OCI-LY3 (cell line): ENCODE data around the gene ARMH2.

Source experiments
- H2AFZ ChIP-seq: fragments of 200-600, 300-600 bp; shearing (Covaris generic); 2 replicates; pipeline ENCODE4 v1.6.0; 2014; ENCODE audit warnings: antibody characterized with exemption, low read depth, low read length
- H3K27ac ChIP-seq: fragments of 200-600, 300-600 bp; sonication (generic); 2 replicates; pipeline ENCODE4 v1.5.1; 2014; ENCODE audit warnings: mild to moderate bottlenecking, low read length, moderate library complexity, mixed read lengths
- H3K27me3 ChIP-seq: fragments of 200-600, 300-600 bp; sonication (generic); 2 replicates; pipeline ENCODE4 v1.6.1; 2014; ENCODE audit warnings: low read depth, low read length, mixed read lengths
- H3K36me3 ChIP-seq: fragments of 200-600, 300-600 bp; sonication (generic); replicated peaks from 2 replicates; pipeline ENCODE3; 2014; ENCODE audit warnings: low read depth, low read length, mixed read lengths
- H3K4me1 ChIP-seq: fragments of 300-600, 200-600 bp; sonication (generic); 2 replicates; pipeline ENCODE4 v1.6.1; 2014; ENCODE audit warnings: low read length, mixed read lengths
- H3K4me2 ChIP-seq: fragments of 200-600, 300-600 bp; sonication (generic); 2 replicates; pipeline ENCODE4 v1.6.1; 2014; ENCODE audit warnings: low read length, mixed read lengths
- H3K4me3 ChIP-seq: fragments of 300-600, 200-600 bp; sonication (generic); 2 replicates; pipeline ENCODE4 v1.5.1; 2014; ENCODE audit warnings: antibody characterized with exemption, mild to moderate bottlenecking, low read length, moderate library complexity
- H3K79me2 ChIP-seq: fragments of 300-600, 200-600 bp; shearing (Covaris generic); 2 replicates; pipeline ENCODE4 v1.6.1; 2014; ENCODE audit warnings: mild to moderate bottlenecking, low read length, mixed read lengths
- H3K9ac ChIP-seq: fragments of 300-600, 200-600 bp; shearing (Covaris generic); 2 replicates; pipeline ENCODE4 v1.6.0; 2014; ENCODE audit warnings: mild to moderate bottlenecking, low read length, moderate library complexity
- H3K9me3 ChIP-seq: fragments of 200-600, 300-600 bp; shearing (Covaris generic); 2 replicates; pipeline ENCODE4 v1.6.1; 2014; ENCODE audit warnings: low read length, mixed read lengths; ENCODE audit not compliant: insufficient read depth
- H4K20me1 ChIP-seq: fragments of 200-600, 300-600 bp; sonication (generic); 2 replicates; pipeline ENCODE4 v1.6.1; 2016; ENCODE audit warnings: low read length, mixed read lengths; ENCODE audit not compliant: insufficient read depth
- EZH2phosphoT487 ChIP-seq: fragments of 200-600 bp; shearing (Covaris generic); IDR thresholded peaks from 2 replicates; pipeline ENCODE4 v1.6.1; 2018; ENCODE audit warnings: antibody characterized with exemption, mixed run types, low read depth
- TF ChIP-seq, protein P1 (sequence below): fragments of 200-600, 300-600 bp; sonication (generic); IDR thresholded peaks from 2 replicates; pipeline ENCODE4 v1.5.1; 2014; ENCODE audit warnings: antibody characterized with exemption, low read length, low read depth

The ARMH2 gene

DNA sequence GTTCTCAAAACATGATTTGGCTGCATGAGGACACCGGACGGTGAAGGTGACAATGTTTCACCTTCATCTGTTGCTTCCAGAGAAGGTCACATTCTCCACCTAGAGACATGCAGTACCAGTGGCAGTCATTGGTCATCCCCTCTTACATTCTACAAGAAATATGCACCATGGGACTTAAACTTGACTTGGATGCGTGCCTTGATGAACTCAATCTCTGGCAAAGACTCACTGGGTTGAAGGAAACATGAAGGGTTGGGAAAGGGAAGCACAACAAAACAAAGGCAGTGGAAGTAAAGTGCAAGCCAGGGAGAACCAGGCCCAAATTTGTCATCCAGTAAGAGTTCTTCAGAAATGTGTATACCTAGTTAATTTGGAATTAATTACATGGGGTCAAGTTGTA, 39.4 kb upstream of the ARMH2 start:
- no peak overlapping the region for H3K27ac ChIP-seq
- peaks cover 65% of the 10 kb centered on the region for H3K36me3 ChIP-seq
- H3K4me2 ChIP-seq, result no peak overlapping the region
- no peaks in the 10 kb centered on the region for H3K9me3 ChIP-seq
- no peak overlapping the region for H3K4me3 ChIP-seq
- H2AFZ ChIP-seq, result no peak overlapping the region
- H3K4me1 ChIP-seq, result no peaks in the 10 kb centered on the region
- no peaks in the 10 kb centered on the region for H3K27me3 ChIP-seq
- no peaks in the 10 kb centered on the region for H3K79me2 ChIP-seq
- H3K9ac ChIP-seq, result no peak overlapping the region
- peaks cover 3% of the 10 kb centered on the region; the same call in 1 of the 2 replicates for H4K20me1 ChIP-seq
- TF ChIP-seq, protein P1, sequence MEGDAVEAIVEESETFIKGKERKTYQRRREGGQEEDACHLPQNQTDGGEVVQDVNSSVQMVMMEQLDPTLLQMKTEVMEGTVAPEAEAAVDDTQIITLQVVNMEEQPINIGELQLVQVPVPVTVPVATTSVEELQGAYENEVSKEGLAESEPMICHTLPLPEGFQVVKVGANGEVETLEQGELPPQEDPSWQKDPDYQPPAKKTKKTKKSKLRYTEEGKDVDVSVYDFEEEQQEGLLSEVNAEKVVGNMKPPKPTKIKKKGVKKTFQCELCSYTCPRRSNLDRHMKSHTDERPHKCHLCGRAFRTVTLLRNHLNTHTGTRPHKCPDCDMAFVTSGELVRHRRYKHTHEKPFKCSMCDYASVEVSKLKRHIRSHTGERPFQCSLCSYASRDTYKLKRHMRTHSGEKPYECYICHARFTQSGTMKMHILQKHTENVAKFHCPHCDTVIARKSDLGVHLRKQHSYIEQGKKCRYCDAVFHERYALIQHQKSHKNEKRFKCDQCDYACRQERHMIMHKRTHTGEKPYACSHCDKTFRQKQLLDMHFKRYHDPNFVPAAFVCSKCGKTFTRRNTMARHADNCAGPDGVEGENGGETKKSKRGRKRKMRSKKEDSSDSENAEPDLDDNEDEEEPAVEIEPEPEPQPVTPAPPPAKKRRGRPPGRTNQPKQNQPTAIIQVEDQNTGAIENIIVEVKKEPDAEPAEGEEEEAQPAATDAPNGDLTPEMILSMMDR, result no peak
- no peak for TF ChIP-seq EZH2phosphoT487

DNA sequence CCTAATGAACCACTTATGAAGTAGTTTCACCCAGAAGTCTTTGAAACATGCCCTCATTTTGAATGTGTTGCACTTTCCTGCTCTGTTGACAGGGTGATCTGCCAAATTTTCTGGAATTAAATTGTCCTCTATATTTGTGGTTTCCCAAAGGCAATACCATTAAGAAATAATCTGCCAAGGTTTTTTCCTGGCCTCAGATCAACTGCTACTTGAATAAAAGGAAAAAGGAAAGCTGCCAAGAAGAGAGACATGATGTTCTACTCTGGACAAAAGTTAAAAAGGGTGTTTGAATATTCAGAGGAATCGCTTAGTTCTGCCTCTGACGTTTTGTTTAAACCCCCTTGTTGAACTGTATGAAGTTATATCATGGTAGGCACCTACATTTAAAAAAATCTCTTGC, 37.4 kb upstream of the ARMH2 start:
- H3K9me3 ChIP-seq, result no peaks in the 10 kb centered on the region
- TF ChIP-seq EZH2phosphoT487, result no peak
- TF ChIP-seq, protein P1, result no peak
- peaks cover under 1% of the 10 kb centered on the region; the same call in 1 of the 2 replicates for H4K20me1 ChIP-seq
- no peaks in the 10 kb centered on the region for H3K79me2 ChIP-seq
- H3K4me1 ChIP-seq, result no peaks in the 10 kb centered on the region
- H3K4me3 ChIP-seq, result no peak overlapping the region
- H3K27ac ChIP-seq, result no peak overlapping the region
- no peak overlapping the region for H3K9ac ChIP-seq
- H2AFZ ChIP-seq, result no peak overlapping the region
- no peak overlapping the region for H3K4me2 ChIP-seq
- peaks cover 67% of the 10 kb centered on the region for H3K36me3 ChIP-seq
- no peaks in the 10 kb centered on the region for H3K27me3 ChIP-seq

DNA sequence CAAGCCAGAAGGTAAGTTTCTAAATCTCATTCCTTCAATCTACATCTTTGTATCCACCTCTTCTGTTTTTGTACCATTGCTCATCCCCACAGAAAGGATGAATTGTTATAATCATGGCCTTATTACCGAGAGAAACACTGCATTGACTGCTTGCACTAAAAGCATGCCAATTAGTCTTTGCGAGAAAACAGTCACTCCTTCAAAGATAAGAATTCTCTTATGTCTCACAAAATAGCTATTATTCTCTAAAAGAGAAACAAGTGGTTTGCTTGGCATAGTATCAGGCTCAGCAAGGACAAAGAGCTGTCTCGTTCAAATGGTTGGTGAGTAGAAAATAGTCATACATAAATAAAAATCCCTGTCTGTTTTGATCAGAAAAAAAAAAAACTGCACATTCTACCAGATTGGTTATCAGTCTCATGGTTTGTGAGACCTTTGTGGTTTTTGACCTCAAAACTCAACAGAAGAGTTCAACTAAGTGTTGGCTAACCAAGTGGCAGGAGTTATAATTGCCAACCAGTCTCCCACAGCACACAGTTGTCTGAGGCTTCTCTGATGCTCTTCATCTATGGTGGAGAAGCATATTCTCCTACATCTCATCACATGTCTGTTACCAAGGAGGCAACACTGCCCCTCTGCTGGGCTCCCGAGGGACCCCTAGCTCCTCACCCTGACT, 35.1 kb upstream of the ARMH2 start:
- peaks cover 56% of the 10 kb centered on the region for H3K36me3 ChIP-seq
- no peaks in the 10 kb centered on the region for H3K27me3 ChIP-seq
- TF ChIP-seq EZH2phosphoT487, result no peak
- TF ChIP-seq, protein P1, result no peak
- no peaks in the 10 kb centered on the region for H3K9me3 ChIP-seq
- H3K4me3 ChIP-seq, result no peak overlapping the region
- no peak overlapping the region for H3K4me2 ChIP-seq
- H3K79me2 ChIP-seq, result no peaks in the 10 kb centered on the region
- no peaks in the 10 kb centered on the region for H4K20me1 ChIP-seq
- no peak overlapping the region for H3K27ac ChIP-seq
- H3K4me1 ChIP-seq, result no peaks in the 10 kb centered on the region
- H2AFZ ChIP-seq, result no peak overlapping the region
- no peak overlapping the region for H3K9ac ChIP-seq

DNA sequence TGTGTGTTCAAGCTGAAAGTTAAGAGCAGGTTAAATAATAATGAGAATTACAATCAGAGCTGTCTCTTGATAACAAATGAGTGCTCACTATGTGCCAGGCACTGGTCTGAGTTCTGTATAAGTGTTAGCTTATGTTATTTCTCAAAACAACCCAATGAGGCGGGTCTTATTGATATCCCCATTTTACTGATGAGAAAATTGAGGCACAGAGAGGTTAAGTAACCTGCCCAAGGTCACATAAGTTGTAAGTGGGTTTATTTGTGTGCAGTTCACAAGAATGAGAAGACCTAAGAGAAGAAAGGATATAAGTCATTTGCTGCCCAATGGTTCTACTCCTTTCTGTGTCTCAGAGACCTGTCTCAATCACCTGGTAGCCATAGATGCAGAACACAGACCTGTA, 34.1 kb upstream of the ARMH2 start:
- Histone ChIP-seq H3K9ac (no peak overlapping the region), H3K27ac (no peak overlapping the region), H3K4me1 (no peaks in the 10 kb centered on the region), H4K20me1 (no peaks in the 10 kb centered on the region), H3K27me3 (no peaks in the 10 kb centered on the region), H2AFZ (no peak overlapping the region), H3K36me3 (peaks cover 53% of the 10 kb centered on the region), H3K4me3 (no peak overlapping the region), H3K79me2 (no peaks in the 10 kb centered on the region), H3K9me3 (no peaks in the 10 kb centered on the region), H3K4me2 (no peak overlapping the region)
- TF ChIP-seq EZH2phosphoT487, result no peak
- TF ChIP-seq, protein P1, result no peak
